Measurements from ENCODE around the gene OPRD1. TPM values are rescaled to one million over a fixed set of nuclear protein-coding genes. Genes with fewer than 3 reads are reported as not detected.

The OPRD1 gene
- total RNA-seq, 1 donor from 2014 or later, result 1.2 TPM

DNA sequence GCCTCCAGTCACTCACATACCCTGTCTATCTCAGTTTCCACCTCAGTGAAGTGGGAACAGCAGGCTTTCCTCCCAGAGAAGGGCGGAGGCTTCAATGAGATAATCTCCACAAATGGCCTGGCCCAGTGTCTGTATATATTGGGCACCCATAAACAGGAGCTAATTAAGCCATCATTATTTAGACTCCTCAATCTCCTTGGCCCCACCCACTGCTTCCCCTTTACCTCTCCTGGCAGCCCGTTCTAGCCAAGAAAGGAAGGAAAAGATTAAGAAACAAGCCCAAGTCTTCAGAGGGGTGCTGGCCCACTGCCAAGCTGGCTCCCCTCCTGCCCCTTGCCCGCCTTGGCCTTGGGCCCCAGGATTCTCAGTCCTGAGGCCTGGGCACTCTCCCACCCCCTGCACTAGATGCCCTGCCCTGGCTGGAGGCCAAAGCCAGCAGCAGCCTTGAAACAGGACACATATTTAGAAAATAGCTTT is 86.5 kb downstream of the OPRD1 start:
- peaks cover 3% of the 10 kb centered on the region for H3K27me3 Mint-ChIP-seq (ENCODE audit: unreplicated experiment)
- no peak overlapping the region for H3K4me3 Mint-ChIP-seq (ENCODE audit: unreplicated experiment)
- no peak overlapping the region for H3K27ac Mint-ChIP-seq (ENCODE audit: unreplicated experiment)
- TF ChIP-seq, protein P1, sequence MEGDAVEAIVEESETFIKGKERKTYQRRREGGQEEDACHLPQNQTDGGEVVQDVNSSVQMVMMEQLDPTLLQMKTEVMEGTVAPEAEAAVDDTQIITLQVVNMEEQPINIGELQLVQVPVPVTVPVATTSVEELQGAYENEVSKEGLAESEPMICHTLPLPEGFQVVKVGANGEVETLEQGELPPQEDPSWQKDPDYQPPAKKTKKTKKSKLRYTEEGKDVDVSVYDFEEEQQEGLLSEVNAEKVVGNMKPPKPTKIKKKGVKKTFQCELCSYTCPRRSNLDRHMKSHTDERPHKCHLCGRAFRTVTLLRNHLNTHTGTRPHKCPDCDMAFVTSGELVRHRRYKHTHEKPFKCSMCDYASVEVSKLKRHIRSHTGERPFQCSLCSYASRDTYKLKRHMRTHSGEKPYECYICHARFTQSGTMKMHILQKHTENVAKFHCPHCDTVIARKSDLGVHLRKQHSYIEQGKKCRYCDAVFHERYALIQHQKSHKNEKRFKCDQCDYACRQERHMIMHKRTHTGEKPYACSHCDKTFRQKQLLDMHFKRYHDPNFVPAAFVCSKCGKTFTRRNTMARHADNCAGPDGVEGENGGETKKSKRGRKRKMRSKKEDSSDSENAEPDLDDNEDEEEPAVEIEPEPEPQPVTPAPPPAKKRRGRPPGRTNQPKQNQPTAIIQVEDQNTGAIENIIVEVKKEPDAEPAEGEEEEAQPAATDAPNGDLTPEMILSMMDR (IDR thresholded peaks at IDR 0.05; ENCODE audit: partially characterized antibody, unreplicated experiment), result no peak
- peaks cover 16% of the 10 kb centered on the region for H3K4me1 Mint-ChIP-seq (ENCODE audit: low read depth, unreplicated experiment)
- DNase-seq, result no peak
- H3K36me3 Mint-ChIP-seq (ENCODE audit: unreplicated experiment), result peaks cover 5% of the 10 kb centered on the region
- H3K9me3 Mint-ChIP-seq (ENCODE audit: unreplicated experiment), result peaks cover 5% of the 10 kb centered on the region

GRCh38 chr1:28899267-28899666 is 87.3 kb downstream of the OPRD1 start:
- Mint-ChIP-seq H3K27me3 (ENCODE audit: unreplicated experiment) (peaks cover 3% of the 10 kb centered on the region), H3K4me3 (ENCODE audit: unreplicated experiment) (peak overlapping the region; percentile 40), H3K9me3 (ENCODE audit: unreplicated experiment) (peaks cover 5% of the 10 kb centered on the region), H3K27ac (ENCODE audit: unreplicated experiment) (peak overlapping the region; percentile 52), H3K36me3 (ENCODE audit: unreplicated experiment) (peaks cover 5% of the 10 kb centered on the region), H3K4me1 (ENCODE audit: low read depth, unreplicated experiment) (peaks cover 16% of the 10 kb centered on the region)
- no peak for DNase-seq
- TF ChIP-seq, protein P1 (IDR thresholded peaks at IDR 0.05; ENCODE audit: partially characterized antibody, unreplicated experiment), result no peak

DNA sequence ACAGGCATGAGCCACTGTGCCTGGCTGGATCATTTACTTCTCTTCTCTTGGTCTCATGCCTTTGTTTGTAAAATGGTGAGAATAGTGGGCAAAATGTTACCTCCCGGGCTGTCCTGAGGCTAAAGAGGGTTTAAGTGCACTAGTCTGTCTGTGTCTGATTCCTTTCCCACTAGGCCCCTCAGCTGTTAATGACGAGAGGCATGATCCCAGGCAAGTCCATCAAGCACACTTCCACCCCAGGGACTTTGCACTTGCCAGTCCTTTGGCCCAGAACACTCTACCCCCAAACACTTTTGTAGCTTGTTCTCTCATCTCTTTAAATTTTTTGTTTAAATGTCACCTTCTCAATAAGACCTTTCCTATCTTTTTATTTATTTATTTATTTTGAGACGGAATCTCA is 88.6 kb downstream of the OPRD1 start:
- TF ChIP-seq, protein P1 (IDR thresholded peaks at IDR 0.05; ENCODE audit: partially characterized antibody, unreplicated experiment), result no peak
- Mint-ChIP-seq H3K4me1 (ENCODE audit: low read depth, unreplicated experiment) (peaks cover 16% of the 10 kb centered on the region), H3K27me3 (ENCODE audit: unreplicated experiment) (peaks cover 3% of the 10 kb centered on the region), H3K9me3 (ENCODE audit: unreplicated experiment) (peaks cover 7% of the 10 kb centered on the region), H3K27ac (ENCODE audit: unreplicated experiment) (no peak overlapping the region), H3K4me3 (ENCODE audit: unreplicated experiment) (no peak overlapping the region), H3K36me3 (ENCODE audit: unreplicated experiment) (peaks cover 5% of the 10 kb centered on the region)
- no peak for DNase-seq

- no peak for DNase-seq
- Mint-ChIP-seq H3K4me1 (ENCODE audit: low read depth, unreplicated experiment) (peaks cover 22% of the 10 kb centered on the region), H3K27me3 (ENCODE audit: unreplicated experiment) (no peaks in the 10 kb centered on the region), H3K4me3 (ENCODE audit: unreplicated experiment) (no peak overlapping the region), H3K9me3 (ENCODE audit: unreplicated experiment) (peaks cover 7% of the 10 kb centered on the region), H3K36me3 (ENCODE audit: unreplicated experiment) (peaks cover 5% of the 10 kb centered on the region), H3K27ac (ENCODE audit: unreplicated experiment) (no peak overlapping the region)
- TF ChIP-seq, protein P1 (IDR thresholded peaks at IDR 0.05; ENCODE audit: partially characterized antibody, unreplicated experiment), result no peak
Observed at GRCh38 chr1:28902738-28903137, 90.8 kb downstream of the OPRD1 start.

GRCh38 chr1:28905921-28906666 is 94.1 kb downstream of the OPRD1 start:
- TF ChIP-seq, protein P1 (IDR thresholded peaks at IDR 0.05; ENCODE audit: partially characterized antibody, unreplicated experiment), result no peak
- Mint-ChIP-seq H3K27me3 (ENCODE audit: unreplicated experiment) (peaks cover 5% of the 10 kb centered on the region), H3K36me3 (ENCODE audit: unreplicated experiment) (peaks cover 5% of the 10 kb centered on the region), H3K27ac (ENCODE audit: unreplicated experiment) (no peak overlapping the region), H3K4me1 (ENCODE audit: low read depth, unreplicated experiment) (peaks cover 18% of the 10 kb centered on the region), H3K9me3 (ENCODE audit: unreplicated experiment) (peaks cover 10% of the 10 kb centered on the region), H3K4me3 (ENCODE audit: unreplicated experiment) (no peak overlapping the region)
- DNase-seq, result no peak
